Neutrophil (primary cell): Measurements from ENCODE around the gene RAD17.
A peak's percentile ranks its signal among the peaks of the same experiment; 100 is the strongest.

Experiments used
- H3K27ac ChIP-seq: fragments of 200-600 bp; sonication (generic); 2 replicates; pipeline ENCODE4 v1.5.1; 2016; ENCODE audit warnings: mild to moderate bottlenecking, moderate library complexity
- H3K27me3 ChIP-seq: fragments of 200-600 bp; sonication (generic); 2 replicates; pipeline ENCODE4 v1.6.0; 2016; ENCODE audit warnings: mild to moderate bottlenecking
- H3K36me3 ChIP-seq: fragments of 200-600 bp; sonication (generic); 2 replicates; pipeline ENCODE4 v1.5.1; 2017
- H3K4me1 ChIP-seq, 2 experiments: fragments of 200-600 bp in 1 of 2; sonication (generic) in 1 of 2; 1 replicate in 1 of 2; 2 replicates in 1 of 2; pipeline versions ENCODE4 v1.5.1 to v1.6.1; 2013 to 2016; ENCODE audit warnings: low read depth in 1 of 2, low read length in 1 of 2, mild to moderate bottlenecking in 1 of 2, moderate library complexity in 1 of 2; ENCODE audit not compliant: control insufficient read depth in 1 of 2, insufficient read depth in 1 of 2
- H3K4me3 ChIP-seq, 2 experiments: fragments of 200-600 bp in 1 of 2; sonication (generic) in 1 of 2; 1 replicate in 1 of 2; 2 replicates in 1 of 2; pipeline ENCODE4 v1.5.1; 2013 to 2016; ENCODE audit warnings: low read depth in 1 of 2, low read length in 1 of 2, mild to moderate bottlenecking in 1 of 2, moderate library complexity in 1 of 2
- H3K9me3 ChIP-seq: fragments of 200-600 bp; sonication (generic); 2 replicates; pipeline ENCODE4 v1.5.1; 2016
- TF ChIP-seq, protein P1 (sequence below): fragments of 200-600 bp; sonication (generic); IDR thresholded peaks from 2 replicates; pipeline ENCODE4 v1.5.1; 2016; ENCODE audit warnings: antibody characterized with exemption

The RAD17 gene

DNA sequence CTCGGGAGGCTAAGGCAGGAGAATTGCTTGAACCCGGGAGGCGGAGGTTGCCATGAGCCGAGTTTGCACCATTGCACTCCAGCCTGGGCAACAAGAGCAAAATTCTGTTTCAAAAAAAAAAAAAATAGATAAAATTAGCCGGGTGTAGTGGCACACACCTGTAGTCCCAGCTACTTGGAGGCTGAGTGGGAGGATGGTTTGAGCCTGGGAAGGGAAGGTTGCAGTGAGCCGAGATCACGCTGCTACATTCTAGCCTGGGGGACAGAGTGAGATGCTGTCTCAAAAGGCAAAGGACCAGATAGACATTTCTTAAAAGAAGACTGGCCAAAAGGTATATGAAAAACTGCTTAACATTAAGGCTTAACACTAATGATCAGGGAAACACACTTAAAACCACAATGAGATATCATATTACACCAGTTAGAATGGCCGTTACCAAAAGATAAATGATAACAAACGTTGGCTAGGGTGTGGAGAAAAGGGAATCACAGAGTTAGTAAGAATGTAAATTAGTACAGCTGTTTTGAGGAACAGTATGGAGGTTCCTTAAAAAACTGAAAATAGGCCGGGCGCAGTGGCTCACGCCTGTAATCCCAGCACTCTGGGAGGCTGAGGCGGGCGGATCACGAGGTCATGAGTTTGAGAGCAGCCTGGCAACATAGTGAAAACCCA lies 35.2 kb downstream of the RAD17 start:
- H3K4me3 ChIP-seq = no peak overlapping the region
- peaks cover 28% of the 10 kb centered on the region for H3K36me3 ChIP-seq
- H3K4me1 ChIP-seq = no peaks in the 10 kb centered on the region
- H3K27ac ChIP-seq = no peak overlapping the region
- H3K9me3 ChIP-seq = no peaks in the 10 kb centered on the region
- H3K27me3 ChIP-seq = no peaks in the 10 kb centered on the region
- TF ChIP-seq, protein P1, sequence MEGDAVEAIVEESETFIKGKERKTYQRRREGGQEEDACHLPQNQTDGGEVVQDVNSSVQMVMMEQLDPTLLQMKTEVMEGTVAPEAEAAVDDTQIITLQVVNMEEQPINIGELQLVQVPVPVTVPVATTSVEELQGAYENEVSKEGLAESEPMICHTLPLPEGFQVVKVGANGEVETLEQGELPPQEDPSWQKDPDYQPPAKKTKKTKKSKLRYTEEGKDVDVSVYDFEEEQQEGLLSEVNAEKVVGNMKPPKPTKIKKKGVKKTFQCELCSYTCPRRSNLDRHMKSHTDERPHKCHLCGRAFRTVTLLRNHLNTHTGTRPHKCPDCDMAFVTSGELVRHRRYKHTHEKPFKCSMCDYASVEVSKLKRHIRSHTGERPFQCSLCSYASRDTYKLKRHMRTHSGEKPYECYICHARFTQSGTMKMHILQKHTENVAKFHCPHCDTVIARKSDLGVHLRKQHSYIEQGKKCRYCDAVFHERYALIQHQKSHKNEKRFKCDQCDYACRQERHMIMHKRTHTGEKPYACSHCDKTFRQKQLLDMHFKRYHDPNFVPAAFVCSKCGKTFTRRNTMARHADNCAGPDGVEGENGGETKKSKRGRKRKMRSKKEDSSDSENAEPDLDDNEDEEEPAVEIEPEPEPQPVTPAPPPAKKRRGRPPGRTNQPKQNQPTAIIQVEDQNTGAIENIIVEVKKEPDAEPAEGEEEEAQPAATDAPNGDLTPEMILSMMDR = no peak

DNA sequence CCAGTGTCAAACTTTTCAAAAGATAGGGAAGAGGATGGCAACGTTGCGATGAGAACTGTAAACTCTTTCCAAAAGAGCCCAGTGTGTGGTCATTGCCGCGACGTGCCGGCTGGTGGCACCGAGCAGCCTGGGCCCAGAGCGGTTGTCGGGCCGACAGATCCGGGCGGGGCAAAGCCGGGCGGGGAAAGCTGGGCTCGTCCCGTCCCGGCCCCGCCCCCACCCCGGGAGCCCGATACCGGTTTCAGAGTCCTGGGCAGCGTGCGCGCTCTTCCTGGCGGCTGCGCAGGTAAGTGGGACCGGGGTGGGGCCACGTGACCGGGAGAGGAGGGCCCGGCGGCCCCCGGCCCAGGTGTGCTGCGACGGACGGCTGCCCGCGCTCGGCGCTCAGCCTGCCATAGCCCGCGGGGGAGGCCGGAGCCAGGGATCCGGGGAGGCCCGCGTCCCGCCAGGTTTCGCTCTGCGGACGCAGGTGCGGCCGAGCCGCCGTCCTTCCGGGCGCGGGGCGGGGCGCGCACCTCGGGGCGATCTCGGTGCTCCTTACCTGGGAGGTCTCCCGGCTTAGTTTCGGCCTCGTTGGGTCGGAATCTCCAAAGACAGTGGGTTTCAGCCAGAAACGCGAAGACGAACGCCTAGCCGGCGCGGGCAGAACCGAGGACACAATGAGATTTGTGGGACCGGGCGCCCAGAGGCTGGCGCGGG lies 45.4 kb downstream of the RAD17 start, which contains the start of gene MARVELD2:
Gene MARVELD2, plus strand, starts transcription at position 232 of the 699 bp plus-strand sequence. CDS start 4,270 bp downstream, outside the sequence.
- Histone ChIP-seq H3K27me3 (peaks cover 27% of the 10 kb centered on the region), H3K4me1 (peaks cover 6 to 12% of the 10 kb centered on the region in 2 experiments), H3K27ac (no peak within 1 kb of the TSS), H3K9me3 (no peaks in the 10 kb centered on the region), H3K36me3 (peaks cover 14% of the 10 kb centered on the region), H3K4me3 (peak within 1 kb of the TSS; percentile 60 to 74)
- TF ChIP-seq, protein P1 = no peak

DNA sequence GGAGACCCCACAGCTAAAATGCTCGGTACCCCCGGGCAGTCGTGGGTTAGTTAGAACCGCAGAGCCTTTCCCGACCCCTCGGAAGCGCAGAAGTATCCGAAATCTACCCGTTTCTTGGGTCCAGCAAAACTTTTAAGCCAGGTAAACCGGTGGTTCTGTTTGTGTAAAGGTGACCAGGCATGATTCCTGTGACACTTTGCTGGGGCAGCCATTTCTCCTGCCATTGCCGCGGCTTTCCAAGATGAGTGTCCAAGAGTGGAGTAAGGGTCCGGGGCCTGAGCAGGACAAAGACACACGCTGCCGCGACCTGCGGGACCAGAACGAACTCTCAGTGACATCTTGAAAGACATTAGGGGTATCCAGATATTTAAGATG lies 46.0 kb downstream of the RAD17 start:
- H3K36me3 ChIP-seq = peaks cover 14% of the 10 kb centered on the region
- H3K4me3 ChIP-seq = peak overlapping the region; percentile 60 to 74
- TF ChIP-seq, protein P1 = no peak
- no peaks in the 10 kb centered on the region for H3K9me3 ChIP-seq
- peaks cover 27% of the 10 kb centered on the region for H3K27me3 ChIP-seq
- H3K27ac ChIP-seq = no peak overlapping the region
- H3K4me1 ChIP-seq = peaks cover 6 to 12% of the 10 kb centered on the region in 2 experiments

GRCh38 chr5:69416180-69416579 lies 46.6 kb downstream of the RAD17 start:
- peaks cover 12% of the 10 kb centered on the region for H3K36me3 ChIP-seq
- peaks cover 27% of the 10 kb centered on the region for H3K27me3 ChIP-seq
- no peak overlapping the region for H3K4me3 ChIP-seq
- no peaks in the 10 kb centered on the region for H3K9me3 ChIP-seq
- H3K4me1 ChIP-seq = peaks cover 6 to 12% of the 10 kb centered on the region in 2 experiments
- H3K27ac ChIP-seq = no peak overlapping the region
- TF ChIP-seq, protein P1 = no peak

- Histone ChIP-seq H3K36me3 (peaks cover 6% of the 10 kb centered on the region), H3K27ac (no peak overlapping the region), H3K4me1 (peaks cover 6 to 12% of the 10 kb centered on the region in 2 experiments), H3K4me3 (no peak overlapping the region), H3K27me3 (peaks cover 27% of the 10 kb centered on the region), H3K9me3 (no peaks in the 10 kb centered on the region)
- TF ChIP-seq, protein P1 = no peak
Observed at GRCh38 chr5:69416699-69417098, 47.1 kb downstream of the RAD17 start.
